Fibroblast of upper back skin (primary cell): ENCODE data around the gene MRGPRD.
"Not testable (repeated sequence)": the region's sequence is repeated elsewhere in the genome, so short reads cannot be mapped to it uniquely, and the experiment has no call there.

Experiments
- DNase-seq: peaks from one replicate; pipeline ENCODE4 v3.0.0-alpha.2; 2013

MRGPRD gene

GRCh38 chr11:69005631-69006368 is 25.0 kb upstream of the MRGPRD start:
- DNase-seq = no peak

- DNase-seq = no peak
Measured at GRCh38 chr11:69005183-69005630, 24.4 kb upstream of the MRGPRD start.

GRCh38 chr11:69004411-69005182 is 23.8 kb upstream of the MRGPRD start:
- DNase-seq = no peak

- no peak for DNase-seq
Measured at GRCh38 chr11:69003866-69004367, 23.1 kb upstream of the MRGPRD start.

GRCh38 chr11:69003301-69003865 is 22.6 kb upstream of the MRGPRD start:
- DNase-seq = no peak

- no peak for DNase-seq
Measured at GRCh38 chr11:69002570-69003231, 21.9 kb upstream of the MRGPRD start.

GRCh38 chr11:69002110-69002569 is 21.4 kb upstream of the MRGPRD start:
- no peak for DNase-seq

- no peak for DNase-seq
Measured at GRCh38 chr11:69001243-69002081, 20.7 kb upstream of the MRGPRD start.

- peak; percentile 74 for DNase-seq
Measured at GRCh38 chr11:69000831-69001242, 20.1 kb upstream of the MRGPRD start.

- no peak for DNase-seq
Measured at GRCh38 chr11:69000391-69000790, 19.6 kb upstream of the MRGPRD start.

GRCh38 chr11:68999748-69000355 is 19.1 kb upstream of the MRGPRD start:
- DNase-seq = not testable (repeated sequence)

GRCh38 chr11:68999093-68999747 is 18.4 kb upstream of the MRGPRD start:
- DNase-seq = no peak

- no peak for DNase-seq
Measured at GRCh38 chr11:68998390-68998911, 17.7 kb upstream of the MRGPRD start.

GRCh38 chr11:68997995-68998348 is 17.2 kb upstream of the MRGPRD start:
- DNase-seq = no peak

GRCh38 chr11:68997124-68997994 is 16.6 kb upstream of the MRGPRD start:
- DNase-seq = no peak

- no peak for DNase-seq
Measured at GRCh38 chr11:68996376-68997123, 15.8 kb upstream of the MRGPRD start.

- DNase-seq = no peak
Measured at GRCh38 chr11:68994894-68995285, 14.1 kb upstream of the MRGPRD start.

GRCh38 chr11:68994161-68994893 is 13.5 kb upstream of the MRGPRD start:
- no peak for DNase-seq
